Heart left ventricle (tissue), 13 donors: ENCODE measurements around the gene CSMD2.
A peak's percentile ranks its signal among the peaks of the same experiment; 100 is the strongest.

Source experiments
- CTCF ChIP-seq, 12 donors: fragments of 200-600 bp; sonication (generic) in 4 of 12; IDR thresholded peaks; one replicate each; pipeline versions ENCODE4 v1.5.0 to v1.8.0; 2018 to 2022; ENCODE audit warnings: antibody characterized with exemption in 12 of 12, mild to moderate bottlenecking in 5 of 12
- POLR2A ChIP-seq, 2 donors: fragments of 450-650 bp; IDR thresholded peaks; one replicate each; pipeline ENCODE4 v1.6.1; 2017; ENCODE audit warnings: antibody characterized with exemption in 2 of 2, mild to moderate bottlenecking in 2 of 2, moderate library complexity in 2 of 2
- donor health status: ischemic (EF 13 %, LVEDD 7.1; RV severe dilation, severe dysfunction).
- donor health status: DM: no; HTN: yes; CAD: no.
- donor health status: DM: no; HTN: no; CAD: no.
- donor health status: ischemic (EF 25% LVEDD 6.9; RV normal size, moderate dysfunction).
- donor health status: ischemic (EF 25% LVEDD 5.7; RV mildly dilated, moderate dysfunction).
- donor health status: ischemic (EF 35%, LVEDD 5.7; RV mildly dilated, moderate dysfunction).
- donor health status: nonischemic (EF 11% LVEDD 7.7; RV severe dilation, severe dysfunction).
- donor health status: DM: yes; HTN: yes; CAD: no.
- donor health status: PGD.
- donor health status: ischemic (EF 29% LVEDD 5.4; RV normal size, mild dysfunction).
- donor health status: nonischemic (EF 23%, LVEDD 6.1; RV moderate dilation, normal function).

DNA sequence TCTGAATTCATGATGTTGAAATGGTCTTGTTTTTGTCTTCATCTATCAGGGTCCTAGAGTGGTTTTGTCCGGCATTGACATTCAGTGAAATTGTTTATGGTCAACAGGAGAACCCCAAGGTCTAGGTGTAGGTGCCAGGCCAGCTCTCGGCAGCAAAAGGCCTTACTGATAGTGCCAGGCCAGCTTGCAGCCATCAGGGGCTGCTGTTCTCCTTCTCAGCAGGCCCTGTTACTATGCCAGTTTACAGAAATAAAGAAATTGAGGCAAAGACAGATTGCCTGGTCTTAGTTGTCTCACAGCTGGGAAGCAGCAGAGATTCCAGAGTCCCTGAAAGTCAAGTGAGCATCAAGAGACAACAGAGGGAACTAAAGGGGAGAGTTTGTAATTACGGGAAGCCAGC, 289.2 kb downstream of the CSMD2 start:
- TF ChIP-seq CTCF (IDR thresholded peaks at IDR 0.05) (peak in 11 of 12 donors; percentile 9 to 52 (median 34)), POLR2A (IDR thresholded peaks at IDR 0.05) (no peak)
